GM18520 (cell line): ENCODE results near the gene SERPINB6.
"Not testable (repeated sequence)": the region's sequence is repeated elsewhere in the genome, so short reads cannot be mapped to it uniquely, and the experiment has no call there.

Source experiments
- ATAC-seq: cut with Tn5 transposase; IDR thresholded peaks from one replicate; pipeline ENCODE4 v1.9.1; 2021; ENCODE audit not compliant: unreplicated experiment

Gene SERPINB6

GRCh38 chr6:2959909-2960719 is 11.3 kb downstream of the SERPINB6 start:
- no peak for ATAC-seq

- ATAC-seq, result no peak
Measured at GRCh38 chr6:2958776-2959175, 12.6 kb downstream of the SERPINB6 start.

DNA sequence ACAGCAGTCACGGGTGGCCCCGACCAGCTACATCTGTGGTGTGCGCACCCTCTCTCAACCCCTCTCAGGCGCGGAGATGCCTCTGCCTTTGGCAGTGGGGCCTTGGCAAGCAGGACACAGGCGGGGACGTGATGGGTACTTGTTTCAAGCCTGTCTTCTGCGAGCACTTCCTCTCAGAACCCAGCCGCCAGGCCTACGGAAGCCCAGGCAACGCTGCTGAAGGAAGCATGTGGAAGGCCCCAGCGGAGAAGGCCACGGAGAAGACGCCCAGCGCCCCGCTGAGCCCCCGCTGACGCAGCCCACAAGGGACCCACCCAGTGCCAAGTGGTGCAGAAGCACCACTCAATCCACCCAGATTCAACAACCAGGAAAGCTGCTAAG is 13.0 kb downstream of the SERPINB6 start:
- no peak for ATAC-seq

DNA sequence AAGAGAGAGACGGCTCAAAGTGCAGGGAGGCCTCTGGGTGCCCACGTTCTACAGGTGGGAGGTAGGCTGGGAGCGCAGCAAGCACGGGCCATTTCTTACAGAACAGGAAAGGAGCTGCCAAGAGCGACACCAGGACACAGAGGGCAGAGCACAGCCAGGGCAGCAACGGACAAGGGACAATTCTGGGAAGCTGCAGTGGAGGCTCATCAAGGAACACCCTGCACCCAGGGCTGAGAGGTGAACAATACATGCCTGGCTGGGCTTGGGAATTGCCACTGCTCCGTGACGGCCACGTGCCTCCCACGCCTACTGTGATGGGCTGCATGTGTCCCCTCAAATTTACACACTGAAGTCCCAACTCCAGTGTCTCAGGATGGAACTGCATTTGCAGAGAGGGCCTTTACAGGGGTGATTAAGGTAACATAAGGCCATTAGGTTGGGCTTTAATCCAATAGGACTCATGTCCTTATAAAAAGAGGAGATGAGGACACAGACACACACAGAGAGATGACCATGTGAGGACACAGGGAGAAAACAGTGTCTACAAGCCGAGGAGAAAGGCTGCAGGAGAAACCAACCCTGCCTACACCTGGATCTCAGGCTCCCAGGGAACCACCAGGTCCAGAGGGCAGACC is 13.6 kb downstream of the SERPINB6 start:
- no peak for ATAC-seq

- no peak for ATAC-seq
Measured at GRCh38 chr6:2956930-2957685, 14.3 kb downstream of the SERPINB6 start.

DNA sequence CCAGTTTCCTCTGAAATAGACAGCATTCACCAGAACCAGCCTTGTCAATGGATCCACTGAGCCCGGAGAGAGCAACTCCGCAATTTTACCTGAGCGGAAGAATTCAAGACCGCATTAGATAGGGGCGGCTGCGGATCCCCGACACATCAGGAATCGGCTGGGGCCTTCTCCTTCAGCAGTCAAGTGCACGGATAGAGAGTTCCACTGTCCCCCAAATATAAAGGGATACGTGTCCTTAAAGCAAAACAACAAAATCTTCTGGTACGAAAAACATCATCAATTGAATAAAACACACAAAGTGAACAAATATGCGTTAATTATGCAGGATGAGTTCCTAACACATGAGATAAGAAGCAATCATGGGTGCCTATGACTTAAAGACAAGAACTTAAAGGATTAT is 18.3 kb downstream of the SERPINB6 start:
- ATAC-seq, result no peak

DNA sequence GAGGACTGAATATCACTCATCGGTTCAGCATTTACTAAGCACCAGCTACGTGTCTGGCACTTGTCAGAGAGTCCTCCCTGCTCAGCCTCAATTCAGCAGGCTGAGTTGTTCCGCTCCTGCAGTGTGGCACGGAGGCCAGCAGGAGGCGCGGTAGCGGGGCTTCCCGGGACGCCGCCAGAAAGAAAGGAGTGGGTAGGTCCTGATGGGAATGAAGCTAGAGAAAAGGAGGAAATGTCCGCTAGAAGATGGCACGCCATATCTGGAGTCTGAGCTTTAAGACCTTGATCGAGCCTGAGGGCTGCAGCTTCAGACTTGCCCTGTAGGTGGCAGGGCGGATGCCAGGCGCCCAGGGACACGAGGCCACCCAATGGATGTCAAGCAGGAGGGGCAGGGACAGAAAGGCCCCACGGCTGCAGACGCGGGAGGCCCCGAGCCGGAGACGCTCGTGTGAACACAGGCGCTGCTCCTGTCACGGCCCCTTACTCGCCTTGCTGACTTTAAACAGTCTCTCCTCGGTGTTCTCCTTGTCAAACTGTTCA is 18.7 kb downstream of the SERPINB6 start:
- no peak for ATAC-seq

DNA sequence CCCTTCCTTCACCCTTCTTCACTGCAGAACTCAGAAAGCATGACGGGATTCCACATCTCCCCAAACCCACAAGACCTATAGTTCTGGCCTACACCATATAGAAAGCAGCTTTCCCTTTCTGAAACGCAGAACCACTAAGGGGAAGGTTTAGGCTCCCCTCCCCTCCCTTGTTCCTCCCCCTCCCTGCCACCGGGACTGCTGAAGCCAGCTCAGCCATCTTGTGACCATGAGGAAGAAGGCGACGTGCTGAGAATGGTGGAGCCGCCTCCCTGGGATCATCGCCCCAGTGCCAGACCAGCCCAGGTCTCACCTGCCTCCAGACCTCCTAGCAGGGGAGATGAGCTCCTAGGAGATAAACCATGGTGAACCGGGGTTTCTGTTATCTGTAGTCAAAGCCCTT is 19.6 kb downstream of the SERPINB6 start:
- no peak for ATAC-seq

DNA sequence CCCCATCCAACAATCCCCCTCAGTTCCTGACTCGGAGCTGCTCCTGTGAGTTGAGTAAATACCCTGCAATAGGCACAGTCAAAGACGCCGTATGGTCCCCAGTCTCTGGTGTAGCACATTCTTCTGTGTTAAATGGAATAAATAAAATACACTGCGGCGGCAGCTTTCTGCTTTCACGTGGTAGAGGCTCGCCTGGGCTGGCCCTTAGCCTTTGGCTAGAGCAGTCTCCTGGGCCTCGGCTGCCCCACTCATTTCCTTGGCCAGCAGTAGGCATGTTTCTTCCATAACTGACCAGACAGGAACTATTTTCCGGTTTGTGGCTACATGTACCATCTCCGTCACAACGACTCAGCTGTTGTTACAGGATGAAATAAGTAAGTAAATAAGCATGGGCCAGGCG is 20.7 kb downstream of the SERPINB6 start:
- ATAC-seq, result no peak

DNA sequence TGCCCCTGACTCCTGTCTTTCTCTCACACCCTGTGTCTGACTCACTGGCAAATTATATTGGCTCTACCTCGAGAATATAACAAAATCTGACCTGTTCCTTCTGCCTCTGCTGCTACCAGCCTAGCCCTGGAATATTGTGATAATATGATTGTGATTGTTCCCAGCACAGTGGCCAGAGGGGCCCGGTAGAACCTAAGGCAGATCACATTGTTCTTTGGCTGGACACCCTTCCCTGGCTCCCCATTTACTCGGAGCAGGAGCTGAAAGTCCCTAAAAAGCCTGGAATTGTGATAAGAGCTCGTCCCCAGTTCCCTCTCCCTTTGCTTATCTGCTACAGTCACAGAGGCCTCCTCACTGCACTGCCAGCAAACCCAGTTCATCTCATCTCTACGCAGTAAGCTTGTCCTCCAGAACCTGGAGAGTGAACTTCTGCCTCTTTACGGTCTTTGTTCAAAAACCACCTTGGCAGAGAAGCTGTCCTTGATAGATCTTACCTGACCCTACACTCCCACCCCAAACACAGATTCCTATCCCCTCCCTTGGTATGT is 21.8 kb downstream of the SERPINB6 start:
- no peak for ATAC-seq

- ATAC-seq, result no peak
Measured at GRCh38 chr6:2949121-2949520, 22.2 kb downstream of the SERPINB6 start.

- no peak for ATAC-seq
Measured at GRCh38 chr6:2948228-2949025, 22.9 kb downstream of the SERPINB6 start.

GRCh38 chr6:2947445-2947844 is 23.9 kb downstream of the SERPINB6 start:
- no peak for ATAC-seq

DNA sequence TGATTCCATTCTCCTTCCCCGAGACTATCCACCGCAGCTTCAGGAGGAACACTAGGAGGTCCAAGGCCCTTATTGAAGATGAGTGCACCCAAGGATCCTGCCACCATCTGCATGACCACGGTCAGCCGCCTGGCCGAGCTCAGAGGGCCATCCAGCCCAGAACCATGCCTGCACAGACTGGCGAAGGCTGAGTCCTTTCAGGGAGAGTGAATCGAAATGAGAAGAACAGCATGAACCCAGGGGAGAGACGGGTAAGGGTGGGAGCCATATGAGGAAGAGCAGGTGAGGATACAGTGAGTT is 26.3 kb downstream of the SERPINB6 start:
- ATAC-seq, result no peak

DNA sequence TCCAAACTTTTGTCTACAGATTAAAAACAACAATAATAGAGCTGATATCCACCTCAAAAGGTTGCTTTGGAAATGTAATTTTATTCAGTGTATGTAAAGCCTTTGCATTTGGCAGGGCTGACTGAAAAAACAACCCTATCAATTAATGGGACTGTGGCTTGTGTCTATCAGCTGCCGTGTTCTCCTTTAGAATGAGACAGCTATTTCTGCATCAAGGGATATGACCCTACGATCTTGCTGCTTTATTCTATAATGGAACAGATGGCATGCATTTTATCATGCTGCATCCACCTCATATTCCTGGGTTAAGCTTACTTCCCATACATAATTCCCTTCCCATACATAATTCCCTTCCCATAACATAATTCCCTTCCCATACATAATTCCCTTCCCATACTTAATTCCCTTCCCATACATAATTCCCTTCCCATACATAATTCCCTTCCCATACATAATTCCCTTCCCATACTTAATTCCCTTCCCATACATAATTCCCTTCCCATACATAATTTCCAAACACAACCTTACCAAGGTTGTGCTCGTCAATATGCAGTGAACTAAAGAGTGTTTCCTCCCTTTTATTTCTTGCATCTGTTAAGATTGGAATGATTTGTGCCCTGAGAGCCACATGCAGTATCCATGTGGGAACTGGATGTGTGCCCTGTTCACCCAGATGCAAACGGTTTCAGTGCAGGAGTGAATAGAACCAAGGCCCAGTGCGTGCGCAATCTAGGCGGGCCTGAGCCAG is 26.8 kb downstream of the SERPINB6 start:
- no peak for ATAC-seq

- no peak for ATAC-seq
Measured at GRCh38 chr6:2943564-2943955, 27.8 kb downstream of the SERPINB6 start.

DNA sequence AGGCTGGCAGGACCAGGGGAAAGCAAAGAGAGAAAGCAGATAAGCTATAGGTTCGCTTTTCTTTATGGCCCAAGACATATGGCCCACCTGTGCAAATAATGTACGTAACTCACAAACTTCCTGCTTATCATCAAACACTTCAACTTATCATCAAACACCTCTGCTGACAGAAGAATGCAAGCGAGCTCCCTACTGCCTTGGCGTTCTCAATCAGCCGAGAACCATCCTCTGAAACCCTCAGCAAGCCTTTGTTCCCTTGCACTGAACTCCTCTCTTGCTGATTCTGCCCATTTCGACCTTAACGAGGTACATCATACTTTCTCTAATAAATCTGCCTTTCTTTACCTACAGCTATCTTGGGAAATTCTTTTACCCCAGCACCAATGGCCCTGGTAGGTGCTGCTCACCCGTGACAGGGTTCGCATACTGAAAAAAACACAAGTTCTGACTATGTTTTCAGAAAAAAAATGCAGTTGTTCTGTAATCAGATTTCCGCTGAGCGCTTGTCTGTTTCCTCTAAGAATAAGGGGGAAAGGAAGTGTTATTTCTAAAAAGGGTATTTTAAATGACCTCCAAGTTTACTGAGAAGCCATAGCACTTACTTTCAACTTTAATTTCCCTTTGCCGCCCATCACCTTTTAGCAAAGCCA is 28.3 kb downstream of the SERPINB6 start:
- ATAC-seq, result no peak

DNA sequence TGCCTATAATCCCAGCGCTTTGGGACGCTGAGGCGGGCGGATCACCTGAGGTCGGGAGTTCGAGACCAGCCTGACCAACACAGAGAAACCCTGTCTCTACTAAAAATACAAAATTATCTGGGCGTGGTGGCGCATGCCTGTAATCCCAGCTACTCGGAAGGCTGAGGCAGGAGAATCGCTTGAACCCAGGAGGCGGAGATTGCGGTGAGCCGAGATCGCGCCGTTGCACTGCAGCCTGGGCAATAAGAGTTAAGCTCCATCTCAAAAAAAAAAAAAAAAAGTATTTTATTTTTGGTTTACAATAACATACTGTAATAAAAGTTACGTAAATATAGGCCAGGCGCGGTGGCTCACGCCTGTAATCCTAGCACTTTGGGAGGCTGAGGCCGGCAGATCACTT is 29.3 kb downstream of the SERPINB6 start:
- ATAC-seq, result not testable (repeated sequence)

DNA sequence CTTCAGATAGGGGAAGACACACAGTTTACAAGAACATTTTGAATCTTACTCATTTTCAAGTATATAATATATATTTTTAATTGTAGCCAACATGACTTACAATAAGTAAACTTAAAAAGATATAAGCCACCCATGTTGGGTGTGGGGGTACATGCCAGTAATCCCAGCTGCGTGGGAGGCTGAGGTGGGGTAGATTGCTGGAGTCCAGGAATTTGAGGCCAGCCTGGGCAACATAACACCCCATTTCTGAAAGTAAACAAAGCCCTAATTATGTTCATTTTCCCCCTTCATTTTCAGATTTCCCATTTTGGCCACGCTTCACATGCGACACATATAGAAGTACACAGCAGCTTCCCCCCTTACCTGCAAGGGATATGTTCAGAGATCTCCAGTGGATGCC is 30.5 kb downstream of the SERPINB6 start:
- ATAC-seq, result no peak
